Chondrocyte (in vitro differentiated cells): Measurements from ENCODE around the gene LDLRAD4. TPM values are rescaled to one million over a fixed set of nuclear protein-coding genes. Genes with fewer than 3 reads are reported as not detected.

ENCODE experiments used
- DNase-seq: peaks from one replicate; pipeline ENCODE4 v3.0.0; 2021; ENCODE audit warnings: mixed read lengths, low spot score
- H3K27ac Mint-ChIP-seq: one replicate; pipeline ENCODE4 v1.8.0; 2021; ENCODE audit warnings: mild to moderate bottlenecking, moderate library complexity, mixed read lengths; ENCODE audit not compliant: unreplicated experiment
- H3K27me3 Mint-ChIP-seq: 2 replicates; pipeline ENCODE4 v1.8.0; 2021; ENCODE audit warnings: low read depth, mixed read lengths
- H3K36me3 Mint-ChIP-seq: 2 replicates; pipeline ENCODE4 v1.8.0; 2021; ENCODE audit warnings: low read depth, mixed read lengths
- H3K4me1 Mint-ChIP-seq: 2 replicates; pipeline ENCODE4 v1.8.0; 2021; ENCODE audit warnings: low read depth, mild to moderate bottlenecking, mixed read lengths
- H3K4me3 Mint-ChIP-seq: one replicate; pipeline ENCODE4 v1.8.0; 2021; ENCODE audit warnings: mild to moderate bottlenecking, moderate library complexity, mixed read lengths; ENCODE audit not compliant: unreplicated experiment
- H3K9me3 Mint-ChIP-seq: 2 replicates; pipeline ENCODE4 v1.8.0; 2021; ENCODE audit warnings: low read depth, mixed read lengths
- CTCF ChIP-seq: fragments of 200-600 bp; sonication (generic); IDR thresholded peaks from 2 replicates; pipeline ENCODE4 v1.5.0; 2021; ENCODE audit warnings: antibody characterized with exemption, mild to moderate bottlenecking, moderate library complexity
- total RNA-seq: library from RNA; stranded (reverse); gene quantifications from 3 replicates; pipeline ENCODE4 v1.2.1, GENCODE V29; 2021

LDLRAD4 gene
- total RNA-seq, 1 donor from 2014 or later, result 80.5 TPM

GRCh38 chr18:13359210-13359609 lies 140.7 kb downstream of the LDLRAD4 start:
- Mint-ChIP-seq H3K27ac (no peak overlapping the region), H3K9me3 (no peaks in the 10 kb centered on the region), H3K4me3 (no peak overlapping the region), H3K4me1 (peaks cover 29% of the 10 kb centered on the region), H3K27me3 (no peaks in the 10 kb centered on the region), H3K36me3 (peaks cover 3% of the 10 kb centered on the region)
- TF ChIP-seq CTCF, result no peak
- DNase-seq, result no peak

GRCh38 chr18:13361431-13361830 lies 142.9 kb downstream of the LDLRAD4 start:
- no peak for TF ChIP-seq CTCF
- Mint-ChIP-seq H3K4me1 (peaks cover 38% of the 10 kb centered on the region), H3K4me3 (no peak overlapping the region)

GRCh38 chr18:13362051-13362450 lies 143.5 kb downstream of the LDLRAD4 start:
- DNase-seq, result no peak
- TF ChIP-seq CTCF, result no peak
- peaks cover 3% of the 10 kb centered on the region for H3K36me3 Mint-ChIP-seq
- no peaks in the 10 kb centered on the region for H3K27me3 Mint-ChIP-seq
- no peaks in the 10 kb centered on the region for H3K9me3 Mint-ChIP-seq
- H3K4me1 Mint-ChIP-seq, result peaks cover 44% of the 10 kb centered on the region
- H3K27ac Mint-ChIP-seq, result no peak overlapping the region
- H3K4me3 Mint-ChIP-seq, result no peak overlapping the region

More at GRCh38 chr18:13361431-13361830, 142.9 kb downstream of the LDLRAD4 start:
- Mint-ChIP-seq H3K27me3 (no peaks in the 10 kb centered on the region), H3K9me3 (no peaks in the 10 kb centered on the region), H3K36me3 (peaks cover 3% of the 10 kb centered on the region), H3K27ac (no peak overlapping the region)
- DNase-seq, result no peak

GRCh38 chr18:13362607-13363006 lies 144.0 kb downstream of the LDLRAD4 start:
- H3K4me3 Mint-ChIP-seq, result no peak overlapping the region
- H3K4me1 Mint-ChIP-seq, result peaks cover 46% of the 10 kb centered on the region
- H3K27me3 Mint-ChIP-seq, result no peaks in the 10 kb centered on the region
- no peak overlapping the region for H3K27ac Mint-ChIP-seq
- H3K9me3 Mint-ChIP-seq, result no peaks in the 10 kb centered on the region
- TF ChIP-seq CTCF, result no peak
- peaks cover 3% of the 10 kb centered on the region for H3K36me3 Mint-ChIP-seq
- no peak for DNase-seq

GRCh38 chr18:13363359-13363758 lies 144.8 kb downstream of the LDLRAD4 start:
- H3K4me1 Mint-ChIP-seq, result peaks cover 46% of the 10 kb centered on the region
- H3K4me3 Mint-ChIP-seq, result no peak overlapping the region
- no peaks in the 10 kb centered on the region for H3K27me3 Mint-ChIP-seq
- no peak for TF ChIP-seq CTCF
- peaks cover 3% of the 10 kb centered on the region for H3K36me3 Mint-ChIP-seq
- no peak for DNase-seq
- H3K9me3 Mint-ChIP-seq, result no peaks in the 10 kb centered on the region
- H3K27ac Mint-ChIP-seq, result no peak overlapping the region
